GM21367 (cell line): ENCODE measurements around the gene ZFP36L2.

ENCODE experiments used
- ATAC-seq: cut with Tn5 transposase; IDR thresholded peaks from one replicate; pipeline ENCODE4 v1.9.1; 2021; ENCODE audit not compliant: unreplicated experiment

ZFP36L2 gene

GRCh38 chr2:43226558-43226954 lies at the start of gene ZFP36L2:
Gene ZFP36L2, minus strand, starts transcription at chr2:43226606. Its CDS starts 291 bp downstream, at chr2:43226315.
- ATAC-seq, result peak; percentile 43

GRCh38 chr2:43274721-43275120 lies 48.3 kb upstream of the ZFP36L2 start:
- no peak for ATAC-seq

- ATAC-seq, result no peak
These were observed 47.6 kb upstream of the ZFP36L2 start for GRCh38 chr2:43274055-43274454.

- ATAC-seq, result no peak
These were observed 47.1 kb upstream of the ZFP36L2 start for GRCh38 chr2:43273529-43273928.

- ATAC-seq, result no peak
These were observed 44.7 kb upstream of the ZFP36L2 start for GRCh38 chr2:43270930-43271615.

GRCh38 chr2:43270461-43270860 lies 44.1 kb upstream of the ZFP36L2 start:
- ATAC-seq, result no peak

GRCh38 chr2:43269706-43270105 lies 43.3 kb upstream of the ZFP36L2 start:
- no peak for ATAC-seq

- no peak for ATAC-seq
These were observed 42.7 kb upstream of the ZFP36L2 start for GRCh38 chr2:43269074-43269572.

GRCh38 chr2:43268066-43268953 lies 41.9 kb upstream of the ZFP36L2 start:
- no peak for ATAC-seq

GRCh38 chr2:43267381-43267780 lies 41.0 kb upstream of the ZFP36L2 start:
- no peak for ATAC-seq

- no peak for ATAC-seq
These were observed 40.3 kb upstream of the ZFP36L2 start for GRCh38 chr2:43266711-43267111.

- no peak for ATAC-seq
These were observed 39.0 kb upstream of the ZFP36L2 start for GRCh38 chr2:43265421-43265820.

- ATAC-seq, result no peak
These were observed 38.6 kb upstream of the ZFP36L2 start for GRCh38 chr2:43265001-43265400.

- no peak for ATAC-seq
These were observed 36.5 kb upstream of the ZFP36L2 start for GRCh38 chr2:43262951-43263350.

- no peak for ATAC-seq
These were observed 35.8 kb upstream of the ZFP36L2 start for GRCh38 chr2:43262239-43262638.

GRCh38 chr2:43259512-43259911 lies 33.1 kb upstream of the ZFP36L2 start:
- no peak for ATAC-seq

- no peak for ATAC-seq
These were observed 32.2 kb upstream of the ZFP36L2 start for GRCh38 chr2:43258547-43259156.

GRCh38 chr2:43255296-43255910 lies 29.0 kb upstream of the ZFP36L2 start:
- ATAC-seq, result no peak

- ATAC-seq, result no peak
These were observed 27.9 kb upstream of the ZFP36L2 start for GRCh38 chr2:43254331-43254730.

GRCh38 chr2:43251171-43251731 lies 24.8 kb upstream of the ZFP36L2 start:
- ATAC-seq, result no peak

GRCh38 chr2:43250015-43250414 lies 23.6 kb upstream of the ZFP36L2 start:
- ATAC-seq, result no peak
